Ecto neural progenitor cell (in vitro differentiated cells): Measurements from ENCODE around the gene CCNY.
"Not testable (repeated sequence)": the region's sequence is repeated elsewhere in the genome, so short reads cannot be mapped to it uniquely, and the experiment has no call there.

Source experiments
- DNase-seq: peaks from one replicate; pipeline ENCODE4 v3.0.0-alpha.2; 2018; ENCODE audit warnings: low spot score

Gene CCNY

GRCh38 chr10:35406003-35406630 lies 69.8 kb downstream of the CCNY start:
- not testable (repeated sequence) for DNase-seq

- not testable (repeated sequence) for DNase-seq
Measured at GRCh38 chr10:35407696-35408095, 71.4 kb downstream of the CCNY start.

GRCh38 chr10:35409094-35409582 lies 72.8 kb downstream of the CCNY start:
- no peak for DNase-seq

GRCh38 chr10:35409808-35410207 lies 73.5 kb downstream of the CCNY start:
- DNase-seq, result no peak

DNA sequence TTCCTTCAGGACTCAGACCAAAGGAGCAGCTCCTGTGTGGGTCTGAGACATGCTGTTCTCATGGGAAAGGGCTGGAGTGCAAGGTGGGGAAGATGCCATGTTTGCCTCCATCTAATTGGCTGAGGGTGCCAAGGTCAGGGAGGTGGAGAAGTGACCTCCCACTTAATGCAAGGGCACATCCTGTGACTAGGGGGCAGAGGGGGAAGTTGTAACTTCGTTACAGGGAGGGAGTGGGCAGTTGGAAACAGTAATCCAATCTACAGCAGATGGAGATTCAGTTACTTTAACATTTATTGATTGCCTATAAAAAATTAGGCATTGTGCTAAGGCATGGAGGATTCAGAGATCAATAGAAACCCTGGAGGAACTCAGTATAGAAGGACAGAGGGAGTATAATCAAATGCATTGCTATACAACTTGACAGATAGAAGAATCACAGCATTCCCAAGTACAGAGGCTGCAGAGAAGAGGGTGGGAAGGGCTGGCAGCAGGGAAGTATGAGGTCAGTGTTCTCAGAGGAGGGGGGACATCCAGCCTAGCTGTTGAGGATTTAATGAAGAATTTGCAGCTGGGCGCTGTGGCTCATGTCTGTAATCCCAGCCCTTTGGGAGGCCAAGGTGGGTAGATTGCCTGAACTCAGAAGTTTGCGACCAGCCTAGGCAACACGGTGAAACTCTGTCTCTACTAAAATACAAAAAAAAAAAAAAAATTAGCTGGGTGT lies 75.9 kb downstream of the CCNY start:
- no peak for DNase-seq

DNA sequence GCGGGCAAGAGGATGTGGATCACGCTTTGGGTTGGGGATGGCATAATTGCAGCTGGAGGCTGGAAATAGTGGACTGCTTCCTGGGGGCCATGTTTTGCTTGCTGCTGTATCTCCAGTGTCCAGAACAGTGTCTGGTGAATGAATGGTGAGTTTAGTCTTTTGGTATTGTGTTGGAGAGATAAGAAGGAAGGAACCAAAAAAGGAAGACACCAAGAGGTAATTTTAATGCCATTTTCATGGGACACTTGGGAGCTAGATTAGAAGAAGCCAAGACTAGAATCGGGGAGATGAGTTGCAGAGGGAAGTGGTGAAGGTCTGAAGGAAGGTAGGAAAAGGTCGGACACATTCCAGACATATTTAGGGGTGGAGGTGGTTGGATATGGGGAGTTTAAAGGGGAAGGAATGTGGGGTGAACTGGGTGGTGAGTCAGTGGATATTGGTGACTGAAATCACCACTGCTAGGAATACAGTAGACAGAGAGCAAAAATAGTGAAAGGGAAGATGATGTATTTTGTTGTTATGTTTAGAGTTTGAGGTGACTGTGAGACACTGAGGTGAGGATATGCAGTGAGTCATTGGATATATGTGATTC lies 76.7 kb downstream of the CCNY start:
- DNase-seq, result no peak

DNA sequence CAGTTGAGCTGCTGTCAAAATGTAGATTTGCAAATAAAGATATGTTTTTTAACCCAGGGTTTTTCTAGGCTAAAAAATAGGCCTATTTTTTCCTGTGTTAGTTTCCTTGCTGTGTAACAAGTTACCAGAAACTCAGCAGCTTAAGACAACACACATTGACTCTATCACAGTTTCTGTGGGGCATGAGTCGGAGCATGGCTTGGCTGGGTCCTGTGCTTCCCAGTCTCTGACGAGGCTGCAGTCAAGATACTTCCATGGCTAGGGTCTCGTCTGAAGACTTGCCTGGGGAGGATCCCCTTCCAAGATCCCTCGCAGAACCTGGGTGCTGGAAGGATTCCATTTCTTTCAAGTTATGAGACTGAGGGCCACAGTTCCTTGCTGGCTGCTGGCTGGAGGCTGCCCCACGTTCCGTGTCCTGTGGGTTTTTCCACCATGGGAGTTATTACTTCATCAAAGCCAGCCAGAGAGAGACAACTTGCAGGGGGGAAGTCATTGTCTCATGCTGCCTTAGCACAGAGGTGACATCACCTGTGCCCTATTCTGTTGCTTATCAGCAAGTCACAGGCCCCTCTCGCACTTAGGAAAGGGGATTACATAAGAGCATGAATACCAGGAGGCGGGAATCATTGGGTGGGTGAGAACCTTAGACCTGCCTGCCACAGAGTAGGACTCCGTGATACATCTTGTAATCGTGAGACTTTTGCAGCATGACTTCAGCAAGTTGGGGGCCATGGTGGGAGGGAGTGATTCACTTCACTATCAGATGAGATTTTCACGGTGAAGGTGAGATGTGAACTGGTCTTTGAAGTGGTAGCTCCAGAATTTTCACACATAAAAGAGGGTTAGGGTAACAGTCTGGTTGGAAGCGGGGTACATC lies 77.9 kb downstream of the CCNY start:
- DNase-seq, result no peak

GRCh38 chr10:35415505-35415904 lies 79.2 kb downstream of the CCNY start:
- no peak for DNase-seq

DNA sequence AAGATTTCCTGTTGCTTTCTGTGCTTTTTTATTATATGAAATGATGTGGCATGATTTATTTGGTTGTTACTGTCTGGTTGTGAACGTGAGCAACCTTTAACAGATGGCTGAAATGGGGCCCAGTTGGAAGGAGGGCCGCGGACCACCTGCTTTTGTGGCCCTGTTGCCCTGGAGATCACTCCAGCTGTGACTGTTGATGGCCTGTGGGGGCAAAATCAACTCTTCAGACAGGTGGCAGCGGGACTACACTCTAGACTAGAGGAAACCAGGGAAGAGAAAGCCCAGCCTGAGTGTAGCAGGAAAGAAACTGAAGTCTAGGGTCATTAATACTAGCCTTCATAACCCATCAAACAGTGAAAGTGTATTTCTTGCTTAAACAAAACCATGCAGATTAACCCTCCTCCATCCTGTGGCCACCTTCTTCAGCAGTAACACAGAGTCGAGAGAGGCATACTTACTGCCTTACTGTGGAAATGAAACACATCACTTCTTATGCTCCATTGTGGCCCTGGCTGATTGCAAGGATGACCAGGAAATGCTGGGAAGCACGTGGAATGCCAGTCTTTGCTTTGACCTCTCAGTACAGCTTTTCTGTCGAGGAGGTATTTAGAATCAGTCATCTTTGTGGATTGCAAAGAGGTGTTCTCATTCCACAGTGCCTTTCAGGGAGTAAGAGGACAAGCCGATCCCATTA lies 80.5 kb downstream of the CCNY start:
- no peak for DNase-seq

DNA sequence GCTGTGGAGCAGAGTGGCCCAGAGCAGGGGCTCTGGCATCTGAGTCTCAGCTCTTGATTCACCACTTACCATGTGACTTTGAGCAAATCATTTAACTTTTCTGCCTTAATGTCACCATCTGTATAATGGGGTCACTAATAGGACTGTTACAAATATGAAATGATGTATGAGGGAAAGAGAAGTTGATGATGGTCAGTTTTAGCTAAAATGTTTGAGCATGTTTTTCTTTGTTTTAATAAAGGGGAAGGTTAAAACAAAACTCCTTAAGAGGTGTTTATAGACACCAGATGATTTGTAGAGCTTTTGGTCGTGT lies 81.0 kb downstream of the CCNY start:
- DNase-seq, result no peak

- no peak for DNase-seq
Measured at GRCh38 chr10:35417795-35418194, 81.5 kb downstream of the CCNY start.

DNA sequence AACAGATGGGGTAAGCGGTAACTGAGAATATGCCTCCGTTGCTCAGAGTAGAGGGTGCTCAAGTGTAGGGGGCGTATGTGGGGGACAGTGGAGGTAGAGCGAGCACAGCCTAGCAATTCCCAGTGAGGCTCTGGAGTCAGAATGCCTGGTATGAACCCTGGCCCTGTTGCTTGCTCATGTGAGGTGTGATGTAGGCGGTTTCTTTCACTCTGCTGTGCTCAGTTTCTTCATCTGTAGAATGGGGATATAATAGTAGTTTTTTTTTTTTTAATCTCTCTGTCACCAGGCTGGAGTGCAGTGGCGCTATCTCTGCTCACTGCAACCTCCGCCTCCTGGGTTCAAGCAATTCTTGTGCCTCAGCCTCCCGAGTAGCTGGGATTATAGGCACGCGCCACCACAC lies 82.3 kb downstream of the CCNY start:
- DNase-seq, result not testable (repeated sequence)

DNA sequence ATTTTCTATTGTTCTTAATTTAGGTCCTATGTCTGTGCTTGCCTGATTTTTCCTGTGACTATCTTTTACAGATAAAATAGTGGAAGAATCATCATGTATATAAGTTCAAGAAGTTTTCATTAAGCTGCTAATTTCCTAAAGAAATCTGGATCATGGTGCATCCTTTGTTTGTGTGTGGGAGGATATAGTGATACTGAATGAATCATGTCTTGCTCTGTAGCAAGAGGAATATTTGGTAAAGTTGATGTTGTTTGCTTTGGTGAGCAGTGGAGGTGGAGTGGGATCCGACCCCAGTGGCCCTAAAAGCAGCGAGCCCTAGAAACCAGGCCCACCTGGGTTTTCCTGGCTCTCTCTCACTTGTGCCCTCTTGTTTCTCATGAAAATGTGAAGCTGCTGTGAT lies 83.7 kb downstream of the CCNY start:
- no peak for DNase-seq

DNA sequence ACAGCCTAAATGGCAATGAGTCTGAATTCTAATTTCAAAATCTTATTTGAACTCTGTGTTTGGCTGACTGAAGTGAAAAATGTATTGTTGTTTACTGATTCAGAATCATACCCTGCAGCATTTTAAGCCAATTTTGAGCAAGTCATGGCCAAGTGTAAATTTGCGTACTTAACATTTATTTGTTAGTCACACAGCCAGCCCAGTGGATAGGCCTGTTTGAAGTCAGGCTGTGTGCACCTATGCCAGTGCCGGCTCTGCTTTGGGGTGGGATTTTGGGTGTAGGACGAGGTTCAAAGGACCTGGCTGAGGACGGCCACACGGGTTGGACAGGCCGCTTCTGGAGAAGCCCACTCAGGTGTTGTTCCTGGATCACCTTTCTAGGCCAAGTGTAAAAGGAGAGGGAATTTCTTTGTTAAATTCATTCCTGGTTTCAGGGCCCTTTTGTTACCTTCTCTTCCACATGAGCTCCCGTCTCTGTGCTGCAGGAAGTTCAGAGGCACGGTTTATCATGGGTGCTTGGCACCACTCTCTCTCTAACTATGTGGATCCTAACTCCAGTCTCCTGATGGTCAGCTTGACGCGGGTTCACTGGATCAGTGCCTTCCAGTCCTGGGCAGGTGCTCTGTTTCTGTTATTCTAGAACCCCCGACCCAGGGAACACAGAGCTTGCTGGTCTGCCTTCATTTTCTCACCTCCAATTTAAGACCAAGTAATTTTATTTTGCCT lies 84.7 kb downstream of the CCNY start:
- DNase-seq, result no peak

- no peak for DNase-seq
Measured at GRCh38 chr10:35421553-35422178, 85.4 kb downstream of the CCNY start.

DNA sequence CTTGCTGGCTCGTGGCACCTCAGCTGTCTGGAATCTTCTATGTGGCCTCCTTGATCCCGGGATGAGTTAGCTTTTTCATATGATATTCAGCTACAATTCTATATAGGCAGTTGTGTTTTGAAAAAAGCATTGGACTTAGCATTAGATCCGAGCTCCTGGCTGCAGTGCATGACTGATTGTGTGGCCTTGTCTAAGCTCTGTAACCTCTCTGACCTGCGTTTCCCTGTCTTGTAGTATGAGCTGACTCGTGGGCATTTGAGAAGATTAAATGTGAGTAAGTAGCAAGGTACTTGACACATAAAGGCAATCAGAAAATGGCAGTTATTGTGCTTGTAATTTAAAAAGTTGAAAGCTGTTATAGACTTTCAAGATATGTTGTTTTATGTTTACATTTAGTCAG lies 85.9 kb downstream of the CCNY start:
- DNase-seq, result no peak

- DNase-seq, result no peak
Measured at GRCh38 chr10:35423505-35424306, 87.4 kb downstream of the CCNY start.

DNA sequence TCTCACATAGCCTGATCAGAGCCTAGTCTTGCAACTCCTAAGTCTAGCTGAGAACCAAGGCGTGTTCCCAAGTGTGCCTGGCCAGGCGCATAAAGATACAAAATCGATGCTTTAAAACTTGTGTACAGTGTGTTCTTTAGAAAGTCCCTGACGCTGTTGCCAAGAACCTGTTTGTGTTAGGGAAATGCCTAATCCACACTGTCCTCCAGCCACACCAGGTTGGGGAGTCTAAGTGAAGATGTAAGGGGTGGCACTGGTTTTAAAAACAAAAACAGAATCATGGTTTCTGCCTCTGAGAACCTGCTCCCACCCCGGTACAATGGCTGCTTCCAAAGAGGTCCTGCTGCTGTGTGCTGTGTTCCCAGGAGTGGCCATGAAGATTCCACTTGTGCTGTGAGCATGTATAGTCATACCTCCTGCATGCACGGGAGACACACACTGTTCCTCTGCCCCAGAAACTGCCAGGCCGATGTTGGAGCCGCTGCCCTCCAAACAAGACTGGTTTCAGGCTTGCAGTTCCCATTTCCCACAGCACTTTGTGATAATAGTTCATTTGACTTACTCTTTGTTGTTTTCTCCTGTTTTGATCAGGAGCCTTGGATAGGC lies 88.5 kb downstream of the CCNY start:
- DNase-seq, result no peak

GRCh38 chr10:35425595-35425994 lies 89.3 kb downstream of the CCNY start:
- DNase-seq, result no peak

- DNase-seq, result no peak
Measured at GRCh38 chr10:35426657-35427056, 90.3 kb downstream of the CCNY start.
